PFSK-1 (cell line): Measurements from ENCODE around the gene TAP1.

Source experiments
- FOXP2 ChIP-seq: optimal IDR thresholded peaks from 2 replicates; pipeline ENCODE3; 2011; ENCODE audit warnings: borderline replicate concordance, control low read depth, inconsistent platforms; ENCODE audit not compliant: insufficient read depth; ENCODE audit errors: extremely low read length, extremely low read depth
- POLR2AphosphoS5 ChIP-seq: IDR thresholded peaks from 2 replicates; pipeline ENCODE4 v1.6.1; 2012; ENCODE audit warnings: low read depth, mild to moderate bottlenecking, control low read depth, low read length, moderate library complexity
- REST ChIP-seq, 2 experiments: IDR thresholded peaks; 2 replicates each; pipeline versions ENCODE4 v1.6.1 to v1.8.0; 2011 to 2012; ENCODE audit warnings: low read depth in 2 of 2, low read length in 2 of 2, control low read depth in 1 of 2, inconsistent platforms in 1 of 2, mild to moderate bottlenecking in 1 of 2, moderate library complexity in 1 of 2; ENCODE audit not compliant: insufficient read depth in 1 of 2
- SIN3A ChIP-seq: IDR thresholded peaks from 2 replicates; pipeline ENCODE4 v1.6.1; 2012; ENCODE audit warnings: mild to moderate bottlenecking, low read length, moderate library complexity, borderline replicate concordance; ENCODE audit not compliant: insufficient read depth
- TAF1 ChIP-seq: IDR thresholded peaks from 2 replicates; pipeline ENCODE4 v1.6.1; 2012; ENCODE audit warnings: low read length, control low read depth, borderline replicate concordance; ENCODE audit not compliant: insufficient read depth

Gene TAP1

GRCh38 chr6:32845384-32845884 is 8.1 kb downstream of the TAP1 start:
- TF ChIP-seq POLR2AphosphoS5 (no peak), SIN3A (no peak), TAF1 (no peak), REST (IDR thresholded peaks at IDR 0.05; ENCODE audit: insufficient read depth in 1 of 2, low read depth in 2 of 2, low read length in 2 of 2) (no peak), FOXP2 (no peak)

- TF ChIP-seq REST (IDR thresholded peaks at IDR 0.05; ENCODE audit: insufficient read depth in 1 of 2, low read depth in 2 of 2, low read length in 2 of 2) (no peak), TAF1 (no peak), SIN3A (no peak), POLR2AphosphoS5 (no peak), FOXP2 (no peak)
These were observed 8.6 kb downstream of the TAP1 start for GRCh38 chr6:32844839-32845383.

- TF ChIP-seq REST (IDR thresholded peaks at IDR 0.05; ENCODE audit: insufficient read depth in 1 of 2, low read depth in 2 of 2, low read length in 2 of 2) (no peak), TAF1 (no peak), SIN3A (no peak), FOXP2 (no peak), POLR2AphosphoS5 (no peak)
These were observed 9.3 kb downstream of the TAP1 start, which contains the start of gene PSMB8 for GRCh38 chr6:32843979-32844838. TSS of gene PSMB8 (minus strand) at chr6:32844047. CDS start at chr6:32843996, 51 bp downstream.

GRCh38 chr6:32843331-32843978 is 10.0 kb downstream of the TAP1 start:
- TF ChIP-seq REST (IDR thresholded peaks at IDR 0.05; ENCODE audit: insufficient read depth in 1 of 2, low read depth in 2 of 2, low read length in 2 of 2) (no peak), TAF1 (no peak), SIN3A (no peak), FOXP2 (no peak), POLR2AphosphoS5 (no peak)
